ENCODE results near the gene ARID5A. TPM values are rescaled to one million over a fixed set of nuclear protein-coding genes. Genes with fewer than 3 reads are reported as not detected.

Gene ARID5A
- total RNA-seq, 6 experiments from 2014 or later: 13.2 to 23.1 (median 16.9) TPM

DNA sequence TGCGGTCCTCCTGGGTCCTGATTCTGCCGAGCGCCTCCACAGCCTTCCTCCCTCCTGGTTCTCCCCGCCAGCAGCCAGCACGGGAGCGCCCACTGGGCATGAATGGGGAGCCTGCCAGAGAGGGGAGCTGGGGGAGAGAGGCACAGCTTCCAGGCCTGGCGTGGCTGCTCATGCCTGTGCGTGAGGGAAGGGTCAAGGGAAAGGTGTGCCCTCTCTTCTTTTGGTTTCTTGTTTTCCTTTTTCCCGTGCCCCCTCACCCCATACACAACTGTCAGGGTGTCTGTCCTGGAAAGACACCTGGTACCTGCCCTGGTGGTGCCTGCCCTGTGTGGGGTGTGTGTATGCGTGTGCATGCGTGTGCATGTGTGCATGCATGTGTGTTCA, 26.7 kb upstream of the ARID5A start:
- ATAC-seq: no peak
- WGBS (ENCODE audit: insufficient coverage, low coverage, low lambda C conversion rate, missing lambda C conversion rate): 58% methylated on average over 2 of the region's 11 CpGs
- no peaks in the 10 kb centered on the region for H3K27me3 ChIP-seq
- intact Hi-C loops (cut with DNase I): loop anchor here (5.0 to 10.0 kb wide), 3 partner anchors 38 to 355 kb away; no protein-coding TSS in a partner anchor
- TF ChIP-seq, protein P1, sequence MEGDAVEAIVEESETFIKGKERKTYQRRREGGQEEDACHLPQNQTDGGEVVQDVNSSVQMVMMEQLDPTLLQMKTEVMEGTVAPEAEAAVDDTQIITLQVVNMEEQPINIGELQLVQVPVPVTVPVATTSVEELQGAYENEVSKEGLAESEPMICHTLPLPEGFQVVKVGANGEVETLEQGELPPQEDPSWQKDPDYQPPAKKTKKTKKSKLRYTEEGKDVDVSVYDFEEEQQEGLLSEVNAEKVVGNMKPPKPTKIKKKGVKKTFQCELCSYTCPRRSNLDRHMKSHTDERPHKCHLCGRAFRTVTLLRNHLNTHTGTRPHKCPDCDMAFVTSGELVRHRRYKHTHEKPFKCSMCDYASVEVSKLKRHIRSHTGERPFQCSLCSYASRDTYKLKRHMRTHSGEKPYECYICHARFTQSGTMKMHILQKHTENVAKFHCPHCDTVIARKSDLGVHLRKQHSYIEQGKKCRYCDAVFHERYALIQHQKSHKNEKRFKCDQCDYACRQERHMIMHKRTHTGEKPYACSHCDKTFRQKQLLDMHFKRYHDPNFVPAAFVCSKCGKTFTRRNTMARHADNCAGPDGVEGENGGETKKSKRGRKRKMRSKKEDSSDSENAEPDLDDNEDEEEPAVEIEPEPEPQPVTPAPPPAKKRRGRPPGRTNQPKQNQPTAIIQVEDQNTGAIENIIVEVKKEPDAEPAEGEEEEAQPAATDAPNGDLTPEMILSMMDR (IDR thresholded peaks at IDR 0.05): no peak
- TF ChIP-seq POLR2A (IDR thresholded peaks at IDR 0.05): no peak
- no peaks in the 10 kb centered on the region for H3K9me3 ChIP-seq
- H3K27ac ChIP-seq: no peak overlapping the region
- no peak for DNase-seq
- H3K4me1 ChIP-seq: peaks cover 0 to 31% (median 16%) of the 10 kb centered on the region in 4 donors
- H3K4me3 ChIP-seq: no peak overlapping the region
- H3K36me3 ChIP-seq: no peaks in the 10 kb centered on the region

DNA sequence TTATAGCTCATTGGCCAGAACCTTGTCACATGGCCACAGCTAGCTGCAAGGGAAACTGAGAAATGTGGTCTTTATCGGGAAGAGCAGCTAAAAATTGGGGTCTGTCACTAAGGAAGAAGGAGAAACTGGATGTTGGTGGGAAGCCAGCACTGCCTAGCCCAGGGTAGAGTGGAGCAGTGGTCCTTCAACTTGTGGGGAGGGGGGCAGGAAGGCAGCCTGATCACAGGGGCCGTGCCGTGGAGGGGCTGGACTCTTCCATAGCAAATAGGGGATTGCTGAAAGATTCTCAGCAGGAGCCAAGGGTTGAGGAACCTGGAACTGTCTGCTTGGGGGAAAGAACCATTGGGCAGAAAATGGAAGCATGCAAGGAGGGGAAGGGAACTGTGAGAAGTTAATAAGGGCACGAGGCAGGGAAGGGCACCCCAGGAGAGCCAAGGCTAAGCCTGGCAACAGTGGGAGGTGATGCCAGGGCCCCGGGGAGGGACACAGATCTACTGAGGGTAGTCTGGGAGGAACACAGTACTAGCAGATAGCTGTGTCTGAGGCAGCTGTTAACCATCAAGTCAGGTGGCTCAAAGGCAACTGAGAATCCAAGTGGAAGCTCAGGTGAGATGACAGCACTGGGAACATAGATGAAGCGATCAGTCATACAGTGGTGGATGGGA, 25.5 kb upstream of the ARID5A start:
- intact Hi-C loops (cut with DNase I): no loop called here
- DNase-seq (no peak), ATAC-seq (no peak)
- no peaks in the 10 kb centered on the region for H3K9me3 ChIP-seq
- no peak for TF ChIP-seq POLR2A (IDR thresholded peaks at IDR 0.05)
- TF ChIP-seq, protein P1 (IDR thresholded peaks at IDR 0.05): no peak
- H3K36me3 ChIP-seq: no peaks in the 10 kb centered on the region
- peaks cover 0 to 21% (median 9%) of the 10 kb centered on the region in 4 donors for H3K4me1 ChIP-seq
- H3K27me3 ChIP-seq: no peaks in the 10 kb centered on the region
- H3K27ac ChIP-seq: no peak overlapping the region
- H3K4me3 ChIP-seq: no peak overlapping the region
- 56% methylated on average over 5 of the region's 6 CpGs for WGBS (ENCODE audit: insufficient coverage, low coverage, low lambda C conversion rate, missing lambda C conversion rate)

DNA sequence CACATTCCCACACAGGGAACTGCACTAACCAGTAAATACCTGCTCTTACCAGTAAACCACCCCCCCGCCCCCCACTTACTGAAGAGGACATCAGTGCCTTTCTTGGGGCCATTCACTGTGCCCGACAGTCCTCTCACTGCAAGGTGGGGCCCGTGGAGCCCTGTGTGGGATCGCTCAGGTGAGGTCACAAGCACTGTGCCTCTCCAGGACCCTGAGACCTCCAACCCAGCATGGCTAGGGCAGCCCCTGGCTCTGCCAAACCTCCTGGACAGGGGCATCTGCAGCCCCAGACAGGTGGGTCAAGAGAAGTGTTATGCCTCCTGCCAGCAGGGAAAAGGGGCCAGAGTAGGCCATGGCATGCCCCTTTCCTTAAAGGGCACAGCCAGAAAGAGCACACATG, 24.7 kb upstream of the ARID5A start:
- Histone ChIP-seq H3K4me3 (no peak overlapping the region), H3K4me1 (peaks cover 0 to 13% (median 5%) of the 10 kb centered on the region in 4 donors), H3K27me3 (no peaks in the 10 kb centered on the region), H3K27ac (no peak overlapping the region), H3K9me3 (no peaks in the 10 kb centered on the region), H3K36me3 (no peaks in the 10 kb centered on the region)
- intact Hi-C loops (cut with DNase I): no loop called here
- DNase-seq (no peak), ATAC-seq (no peak)
- WGBS (ENCODE audit: insufficient coverage, low coverage, low lambda C conversion rate, missing lambda C conversion rate): no CpG with 5 or more reads among the region's 4 CpGs
- TF ChIP-seq, protein P1 (IDR thresholded peaks at IDR 0.05): no peak
- no peak for TF ChIP-seq POLR2A (IDR thresholded peaks at IDR 0.05)

DNA sequence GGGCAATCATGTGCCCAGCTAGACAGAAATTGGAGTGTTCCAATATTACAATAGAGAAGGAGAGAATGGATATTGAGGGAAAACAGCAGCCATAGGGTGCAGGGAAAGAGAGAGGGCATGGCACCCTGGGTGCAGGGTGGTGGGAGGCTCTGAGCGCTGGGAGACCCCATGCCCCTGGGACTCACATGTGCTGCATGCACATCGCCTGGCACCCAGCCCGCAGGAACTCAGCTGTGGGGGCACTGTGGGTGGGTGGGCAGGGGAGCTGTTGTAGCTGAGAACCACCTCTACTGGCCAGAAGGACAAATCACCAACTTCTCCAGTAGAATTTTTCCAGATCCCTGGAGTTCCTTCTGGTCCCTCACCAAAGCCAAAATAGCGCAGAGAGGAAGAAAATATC, 24.2 kb upstream of the ARID5A start:
- H3K27ac ChIP-seq: no peak overlapping the region
- no peaks in the 10 kb centered on the region for H3K27me3 ChIP-seq
- no peaks in the 10 kb centered on the region for H3K36me3 ChIP-seq
- TF ChIP-seq, protein P1 (IDR thresholded peaks at IDR 0.05): no peak
- TF ChIP-seq POLR2A (IDR thresholded peaks at IDR 0.05): no peak
- intact Hi-C loops (cut with DNase I): no loop called here
- ATAC-seq (no peak), DNase-seq (no peak)
- no peaks in the 10 kb centered on the region for H3K9me3 ChIP-seq
- 80% methylated on average over 3 of the region's 4 CpGs for WGBS (ENCODE audit: insufficient coverage, low coverage, low lambda C conversion rate, missing lambda C conversion rate)
- H3K4me3 ChIP-seq: no peak overlapping the region
- peaks cover 0 to 11% (median 4%) of the 10 kb centered on the region in 4 donors for H3K4me1 ChIP-seq

All from right lobe of liver (tissue), 6 donors.